ENCODE measurements around the gene CNTNAP3. TPM values are rescaled to one million over a fixed set of nuclear protein-coding genes. Genes with fewer than 3 reads are reported as not detected.
A peak's percentile ranks its signal among the peaks of the same experiment; 100 is the strongest.
"Not testable (repeated sequence)": the region's sequence is repeated elsewhere in the genome, so short reads cannot be mapped to it uniquely, and the experiment has no call there.

The CNTNAP3 gene
- 4.6 TPM in 2 replicates for total RNA-seq (2021)
- percentile 41 among the genes with signal in this experiment for Bru-seq, nascent RNA
- percentile 41 among the genes with signal in this experiment for BruChase-seq, experiment 1, labeled RNA remaining after a 2-hour chase
- BruChase-seq, experiment 2, labeled RNA remaining after a 6-hour chase, result percentile 36 among the genes with signal in this experiment
- long read RNA-seq, full-length matches to known transcripts, result 2 of 4 reads
- long read RNA-seq, partial matches to known transcripts, result 0 of 4 reads
- long read RNA-seq, other reads (novel, unspliced or antisense), result 2 of 4 reads

DNA sequence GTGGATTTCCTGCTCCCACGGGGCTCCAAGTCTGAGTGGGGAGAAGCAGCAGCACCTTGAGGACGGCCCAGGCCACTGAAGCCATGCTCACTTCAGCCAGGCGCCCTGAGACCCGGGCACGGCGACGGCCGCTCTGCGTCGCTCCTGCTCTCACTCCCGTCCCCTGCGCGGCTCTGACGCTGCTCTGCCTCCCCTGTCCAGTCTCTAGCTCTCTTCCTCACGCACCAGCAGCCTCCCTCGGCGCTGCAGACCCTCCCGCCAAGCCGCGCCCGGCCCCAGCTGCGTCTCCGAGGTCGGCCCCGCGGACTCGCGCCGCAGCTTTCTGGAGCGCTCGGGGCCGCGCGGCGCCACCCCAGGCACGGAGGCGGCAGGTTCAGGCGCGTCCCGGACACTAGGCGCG is at the start of gene CNTNAP3:
TSS of gene CNTNAP3 (minus strand) at position 188 of the 400 bp plus-strand sequence. CDS start at position 85, 103 bp downstream.
- H3K27me3 ChIP-seq (ENCODE audit: insufficient read depth, low read depth); H2AFZ ChIP-seq; H3F3A ChIP-seq (ENCODE audit: insufficient read depth, low read depth); H3K9me2 ChIP-seq (ENCODE audit: insufficient read depth); CTCF ChIA-PET; H3K36me3 ChIP-seq (ENCODE audit: low read depth); H4K20me1 ChIP-seq (ENCODE audit: insufficient read depth); H3K79me2 ChIP-seq (ENCODE audit: low read depth); H3K9me3 ChIP-seq (ENCODE audit: insufficient read depth, low read depth); H3K27ac ChIP-seq; BruUV-seq (replicated peaks); intact Hi-C loops (cut with micrococcal nuclease; ENCODE audit: unreplicated experiment); DNase-seq; H3K4me3 ChIP-seq; POLR2A ChIA-PET (ENCODE audit: unreplicated experiment); H3K4me2 ChIP-seq; H3K4me1 ChIP-seq (replicated peaks; ENCODE audit: insufficient read depth): not testable (repeated sequence)

DNA sequence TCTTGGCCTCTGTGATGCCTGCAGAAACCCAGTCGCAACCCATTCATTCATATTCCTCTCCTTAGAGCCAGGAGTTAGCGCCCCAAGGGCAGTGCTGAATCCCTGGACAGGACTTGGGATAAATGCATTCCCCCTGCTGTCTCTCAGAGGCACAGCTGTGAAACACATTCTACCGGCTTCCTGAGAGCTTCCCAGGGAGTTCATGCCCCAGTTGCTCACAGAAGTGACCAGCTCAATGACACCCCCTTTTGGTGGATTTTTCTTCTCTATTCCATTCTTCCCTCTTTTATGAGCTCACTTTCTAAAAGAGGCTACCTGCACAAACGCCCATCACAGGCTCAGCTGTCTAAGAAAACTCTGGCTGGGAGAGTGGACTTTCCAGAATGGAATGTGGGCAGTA is 8.0 kb downstream of the CNTNAP3 start:
- H4K20me1 ChIP-seq (ENCODE audit: insufficient read depth); H2AFZ ChIP-seq; intact Hi-C loops (cut with micrococcal nuclease; ENCODE audit: unreplicated experiment); H3K36me3 ChIP-seq (ENCODE audit: low read depth); POLR2A ChIA-PET (ENCODE audit: unreplicated experiment); DNase-seq; H3K79me2 ChIP-seq (ENCODE audit: low read depth); H3K9me3 ChIP-seq (ENCODE audit: insufficient read depth, low read depth); H3K27me3 ChIP-seq (ENCODE audit: insufficient read depth, low read depth); H3K4me2 ChIP-seq; H3K9me2 ChIP-seq (ENCODE audit: insufficient read depth); H3K4me1 ChIP-seq (replicated peaks; ENCODE audit: insufficient read depth); CTCF ChIA-PET; H3K4me3 ChIP-seq; H3K27ac ChIP-seq; H3F3A ChIP-seq (ENCODE audit: insufficient read depth, low read depth); BruUV-seq (replicated peaks): not testable (repeated sequence)

DNA sequence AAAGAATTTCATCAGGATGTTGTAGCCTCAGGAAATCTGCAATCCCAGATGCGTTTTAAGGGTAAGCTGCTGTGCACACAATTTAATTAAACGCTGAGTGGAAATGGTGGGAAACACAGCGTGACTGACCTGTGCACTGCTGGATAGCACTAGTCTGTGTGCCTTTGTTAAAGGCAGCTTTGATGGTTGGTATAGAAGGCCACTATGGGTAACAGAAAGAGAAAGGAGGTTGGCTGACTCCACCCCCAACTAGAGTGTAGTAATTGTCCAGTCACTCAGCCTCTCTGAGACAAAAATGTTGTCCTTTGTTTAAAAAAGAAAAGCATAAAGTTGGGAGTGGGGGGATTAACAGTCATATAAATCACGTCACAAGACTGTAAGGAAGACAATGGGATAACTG is 45.5 kb downstream of the CNTNAP3 start:
- H3F3A ChIP-seq (ENCODE audit: insufficient read depth, low read depth); H3K4me3 ChIP-seq; H4K20me1 ChIP-seq (ENCODE audit: insufficient read depth); H3K27ac ChIP-seq; POLR2A ChIA-PET (ENCODE audit: unreplicated experiment); intact Hi-C loops (cut with micrococcal nuclease; ENCODE audit: unreplicated experiment); DNase-seq; H3K27me3 ChIP-seq (ENCODE audit: insufficient read depth, low read depth); H3K9me3 ChIP-seq (ENCODE audit: insufficient read depth, low read depth); H3K36me3 ChIP-seq (ENCODE audit: low read depth); H3K9me2 ChIP-seq (ENCODE audit: insufficient read depth); H3K4me1 ChIP-seq (replicated peaks; ENCODE audit: insufficient read depth); BruUV-seq (replicated peaks); H2AFZ ChIP-seq; CTCF ChIA-PET; H3K79me2 ChIP-seq (ENCODE audit: low read depth); H3K4me2 ChIP-seq: not testable (repeated sequence)

DNA sequence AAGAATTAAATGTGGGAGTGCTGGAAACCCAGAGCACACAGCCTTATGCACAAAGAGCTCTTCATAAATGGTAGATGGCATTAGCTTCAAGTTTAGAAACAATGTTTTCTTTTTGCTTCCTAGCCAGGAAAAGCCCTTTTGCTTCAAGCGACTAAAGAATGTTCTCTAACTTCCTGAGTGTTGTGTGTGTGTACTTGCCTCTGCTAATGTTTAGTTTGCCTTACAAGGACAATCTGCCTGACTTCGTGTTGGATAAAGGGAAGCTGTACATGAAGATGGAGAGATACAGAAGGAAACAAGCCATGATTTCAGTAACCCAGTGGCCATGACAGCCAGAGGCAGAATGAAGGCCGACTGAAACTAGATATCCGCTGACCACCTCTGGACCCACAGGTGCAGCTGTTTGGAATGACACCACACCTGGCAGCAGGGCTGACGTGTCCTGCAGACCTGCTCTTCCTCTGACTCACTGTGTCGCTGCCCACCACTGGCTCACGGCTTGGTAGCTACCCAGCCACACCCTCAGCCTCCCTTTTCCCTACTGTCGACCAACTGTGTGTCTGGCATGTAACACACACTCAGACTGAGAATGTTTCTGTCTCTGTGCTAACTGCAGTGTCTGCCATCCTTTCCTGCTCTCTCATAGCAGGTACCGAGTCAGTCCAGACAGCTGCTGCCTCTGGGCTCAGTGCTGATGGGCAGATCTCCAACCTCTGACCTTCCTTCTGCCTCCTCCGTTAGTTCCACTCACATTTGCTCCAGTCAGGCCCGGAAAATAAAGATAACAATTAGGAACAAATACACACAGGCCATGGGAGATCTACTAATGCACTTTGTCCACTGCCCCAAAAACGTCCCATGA is 55.6 kb downstream of the CNTNAP3 start:
- H3K36me3 ChIP-seq (ENCODE audit: low read depth); H3K9me3 ChIP-seq (ENCODE audit: insufficient read depth, low read depth); H3K27me3 ChIP-seq (ENCODE audit: insufficient read depth, low read depth); H3K4me1 ChIP-seq (replicated peaks; ENCODE audit: insufficient read depth); H3K4me3 ChIP-seq; DNase-seq; H3K4me2 ChIP-seq; H3F3A ChIP-seq (ENCODE audit: insufficient read depth, low read depth); POLR2A ChIA-PET (ENCODE audit: unreplicated experiment); H2AFZ ChIP-seq; BruUV-seq (replicated peaks); H3K27ac ChIP-seq; CTCF ChIA-PET; intact Hi-C loops (cut with micrococcal nuclease; ENCODE audit: unreplicated experiment); H3K79me2 ChIP-seq (ENCODE audit: low read depth); H3K9me2 ChIP-seq (ENCODE audit: insufficient read depth); H4K20me1 ChIP-seq (ENCODE audit: insufficient read depth): not testable (repeated sequence)

DNA sequence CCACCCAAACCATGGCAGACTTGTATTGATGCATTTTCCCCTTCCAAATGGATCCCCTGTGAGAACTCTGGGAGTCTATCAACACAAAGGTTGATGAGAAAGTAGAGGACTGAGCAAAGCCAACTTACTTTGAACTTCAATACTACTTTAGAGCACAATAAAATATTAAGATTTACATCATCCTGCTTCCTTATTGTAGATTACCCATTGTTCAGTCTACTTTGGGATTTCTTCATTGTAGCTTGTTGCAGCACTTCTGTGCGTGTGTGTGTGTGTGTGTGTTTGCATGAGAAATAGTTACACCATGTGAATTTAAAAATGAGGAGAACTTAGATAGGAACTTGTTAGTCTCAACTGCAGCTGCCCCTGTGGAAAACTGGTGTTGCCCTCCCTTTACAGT is 72.0 kb downstream of the CNTNAP3 start:
- H3K27ac ChIP-seq; H3K4me3 ChIP-seq; H2AFZ ChIP-seq; H4K20me1 ChIP-seq (ENCODE audit: insufficient read depth); H3K4me2 ChIP-seq; DNase-seq; H3K4me1 ChIP-seq (replicated peaks; ENCODE audit: insufficient read depth); H3K9me3 ChIP-seq (ENCODE audit: insufficient read depth, low read depth); H3F3A ChIP-seq (ENCODE audit: insufficient read depth, low read depth); H3K36me3 ChIP-seq (ENCODE audit: low read depth); H3K27me3 ChIP-seq (ENCODE audit: insufficient read depth, low read depth); H3K79me2 ChIP-seq (ENCODE audit: low read depth); POLR2A ChIA-PET (ENCODE audit: unreplicated experiment); H3K9me2 ChIP-seq (ENCODE audit: insufficient read depth); CTCF ChIA-PET; BruUV-seq (replicated peaks); intact Hi-C loops (cut with micrococcal nuclease; ENCODE audit: unreplicated experiment): not testable (repeated sequence)

DNA sequence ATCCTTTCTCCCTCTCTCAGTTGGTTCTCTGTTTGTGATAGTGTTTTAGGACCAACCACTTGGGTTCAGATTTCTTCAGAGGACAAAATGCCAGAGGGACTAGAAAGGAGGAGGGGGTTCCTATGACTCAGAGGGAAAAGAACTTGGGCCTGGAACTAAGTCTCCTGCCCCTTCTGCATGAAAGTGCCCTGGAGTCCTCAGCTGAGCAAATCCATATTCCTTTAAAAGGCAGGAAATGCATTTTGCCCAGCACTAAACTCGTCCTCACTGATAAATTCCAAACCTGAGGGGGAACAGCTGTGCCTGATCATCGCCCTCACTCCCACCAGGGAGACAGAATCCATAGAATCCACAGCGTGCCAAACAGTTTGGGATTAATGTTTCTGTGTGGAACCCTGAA is 78.2 kb downstream of the CNTNAP3 start:
- H2AFZ ChIP-seq; H3K9me2 ChIP-seq (ENCODE audit: insufficient read depth); H4K20me1 ChIP-seq (ENCODE audit: insufficient read depth); H3K4me3 ChIP-seq; H3K27me3 ChIP-seq (ENCODE audit: insufficient read depth, low read depth); H3K36me3 ChIP-seq (ENCODE audit: low read depth); intact Hi-C loops (cut with micrococcal nuclease; ENCODE audit: unreplicated experiment); H3K9me3 ChIP-seq (ENCODE audit: insufficient read depth, low read depth); H3K27ac ChIP-seq; CTCF ChIA-PET; H3K4me2 ChIP-seq; H3K79me2 ChIP-seq (ENCODE audit: low read depth); BruUV-seq (replicated peaks); H3F3A ChIP-seq (ENCODE audit: insufficient read depth, low read depth); H3K4me1 ChIP-seq (replicated peaks; ENCODE audit: insufficient read depth); DNase-seq; POLR2A ChIA-PET (ENCODE audit: unreplicated experiment): not testable (repeated sequence)

DNA sequence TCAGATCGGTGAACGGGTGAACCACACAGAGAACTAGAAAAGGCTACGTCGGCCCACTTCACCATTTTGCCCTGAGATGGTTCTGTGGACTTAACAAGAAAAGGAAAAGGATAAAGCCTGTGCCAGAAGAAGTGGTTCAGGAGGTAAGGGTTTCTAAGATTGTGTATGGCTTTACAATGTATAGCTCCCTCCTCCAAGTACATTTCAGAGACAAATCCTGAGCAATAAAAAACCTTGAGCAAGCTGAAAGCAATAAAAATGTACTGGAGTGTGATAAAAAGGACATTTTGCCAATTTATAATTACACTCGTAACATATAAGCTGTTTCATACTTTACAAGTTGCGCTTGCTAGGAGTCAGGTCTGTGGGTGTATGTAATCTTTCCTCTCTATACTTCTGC is 81.3 kb downstream of the CNTNAP3 start:
- H3K36me3 ChIP-seq (ENCODE audit: low read depth); CTCF ChIA-PET; POLR2A ChIA-PET (ENCODE audit: unreplicated experiment); H3K4me1 ChIP-seq (replicated peaks; ENCODE audit: insufficient read depth); H3F3A ChIP-seq (ENCODE audit: insufficient read depth, low read depth); BruUV-seq (replicated peaks); DNase-seq; H3K9me3 ChIP-seq (ENCODE audit: insufficient read depth, low read depth); H2AFZ ChIP-seq; H3K9me2 ChIP-seq (ENCODE audit: insufficient read depth); H3K27me3 ChIP-seq (ENCODE audit: insufficient read depth, low read depth); H3K4me2 ChIP-seq; H3K79me2 ChIP-seq (ENCODE audit: low read depth); H3K27ac ChIP-seq; H4K20me1 ChIP-seq (ENCODE audit: insufficient read depth); intact Hi-C loops (cut with micrococcal nuclease; ENCODE audit: unreplicated experiment); H3K4me3 ChIP-seq: not testable (repeated sequence)
